IMR-90 (cell line): ENCODE results near the gene NNMT.

Experiments used
- CTCF ChIP-seq: conservative IDR thresholded peaks from 2 replicates; pipeline ENCODE4 v1.5.1; 2012; ENCODE audit warnings: mild to moderate bottlenecking, low read depth, low read length, improper control_type of control experiment
- NFE2L2 ChIP-seq: fragments of 150-350 bp; IDR thresholded peaks from 2 replicates; pipeline ENCODE4 v1.6.1; 2016; ENCODE audit warnings: low read depth, mild to moderate bottlenecking, low read length
- POLR2A ChIP-seq: IDR thresholded peaks from 2 replicates; pipeline ENCODE4 v1.6.1; 2012; ENCODE audit warnings: mild to moderate bottlenecking, low read depth, low read length
- SMC3 ChIP-seq: fragments of 150-350 bp; IDR thresholded peaks from 2 replicates; pipeline ENCODE4 v1.6.1; 2016; ENCODE audit warnings: low read depth, mild to moderate bottlenecking, antibody characterized with exemption, low read length, moderate library complexity
- USF2 ChIP-seq: fragments of 150-350 bp; IDR thresholded peaks from 2 replicates; pipeline ENCODE4 v1.6.1; 2017; ENCODE audit warnings: mild to moderate bottlenecking, antibody characterized with exemption, low read length, low read depth

- TF ChIP-seq POLR2A (no peak), CTCF (no peak), USF2 (no peak), NFE2L2 (no peak), SMC3 (no peak)
These were observed 43.4 kb upstream of the NNMT start for GRCh38 chr11:114252767-114253166.
